GM13977 (cell line): ENCODE data around the gene RFX1.

ENCODE experiments used
- DNase-seq: peaks from one replicate; pipeline ENCODE4 v3.0.0; 2012; ENCODE audit warnings: low spot score
- in situ Hi-C: fragments of 300-500 bp; cut with MboI; formaldehyde crosslinking; loops from one replicate; pipeline ENCODE4 v1.12.0; 2022; ENCODE audit warnings: low sequenced_read_pairs, low pct_unique_long_range_greater_than_20kb, mixed read lengths, inconsistent platforms; ENCODE audit not compliant: unreplicated experiment
- TF ChIP-seq, protein P1 (sequence below): IDR thresholded peaks from 2 replicates; pipeline ENCODE4 v1.5.1; 2012; ENCODE audit warnings: mild to moderate bottlenecking, control low read depth; ENCODE audit not compliant: insufficient read depth; ENCODE audit errors: extremely low read depth, missing control alignments

The RFX1 gene

DNA sequence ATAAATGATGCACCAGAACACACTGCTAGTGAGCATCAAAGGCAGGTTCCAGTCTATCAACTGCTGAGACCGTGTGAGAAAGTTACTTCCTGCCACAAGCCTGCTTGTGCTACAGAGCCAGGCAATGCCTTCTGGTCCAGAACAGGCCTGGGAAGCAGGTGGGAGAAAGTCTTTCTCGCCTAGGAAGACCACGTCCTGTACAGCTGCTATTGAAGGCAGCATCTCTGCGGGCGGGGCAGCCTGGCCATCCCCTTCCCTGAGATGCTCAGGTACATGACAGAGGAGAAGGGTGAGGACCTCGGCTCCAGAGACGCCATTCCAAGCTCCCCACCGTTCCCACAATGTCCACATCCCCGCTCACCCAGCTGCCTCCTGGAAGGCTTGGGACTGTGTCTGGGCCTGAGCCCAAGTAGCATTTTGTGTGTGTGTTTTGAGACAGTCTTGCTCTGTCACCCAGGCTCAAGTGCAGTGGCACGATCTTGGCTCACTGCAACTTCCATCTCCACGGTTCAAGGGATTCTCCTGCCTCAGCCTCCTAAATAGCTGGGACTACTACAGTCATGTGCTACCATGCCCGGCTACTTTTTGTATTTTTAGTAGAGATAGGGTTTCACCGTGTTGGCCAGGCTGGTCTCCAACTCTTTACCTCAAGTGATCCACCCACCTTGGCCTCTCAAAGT, 3.4 kb downstream of the RFX1 start:
- in situ Hi-C loops, result no loop called here
- TF ChIP-seq, protein P1, sequence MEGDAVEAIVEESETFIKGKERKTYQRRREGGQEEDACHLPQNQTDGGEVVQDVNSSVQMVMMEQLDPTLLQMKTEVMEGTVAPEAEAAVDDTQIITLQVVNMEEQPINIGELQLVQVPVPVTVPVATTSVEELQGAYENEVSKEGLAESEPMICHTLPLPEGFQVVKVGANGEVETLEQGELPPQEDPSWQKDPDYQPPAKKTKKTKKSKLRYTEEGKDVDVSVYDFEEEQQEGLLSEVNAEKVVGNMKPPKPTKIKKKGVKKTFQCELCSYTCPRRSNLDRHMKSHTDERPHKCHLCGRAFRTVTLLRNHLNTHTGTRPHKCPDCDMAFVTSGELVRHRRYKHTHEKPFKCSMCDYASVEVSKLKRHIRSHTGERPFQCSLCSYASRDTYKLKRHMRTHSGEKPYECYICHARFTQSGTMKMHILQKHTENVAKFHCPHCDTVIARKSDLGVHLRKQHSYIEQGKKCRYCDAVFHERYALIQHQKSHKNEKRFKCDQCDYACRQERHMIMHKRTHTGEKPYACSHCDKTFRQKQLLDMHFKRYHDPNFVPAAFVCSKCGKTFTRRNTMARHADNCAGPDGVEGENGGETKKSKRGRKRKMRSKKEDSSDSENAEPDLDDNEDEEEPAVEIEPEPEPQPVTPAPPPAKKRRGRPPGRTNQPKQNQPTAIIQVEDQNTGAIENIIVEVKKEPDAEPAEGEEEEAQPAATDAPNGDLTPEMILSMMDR, result no peak
- peak; percentile 21 for DNase-seq

DNA sequence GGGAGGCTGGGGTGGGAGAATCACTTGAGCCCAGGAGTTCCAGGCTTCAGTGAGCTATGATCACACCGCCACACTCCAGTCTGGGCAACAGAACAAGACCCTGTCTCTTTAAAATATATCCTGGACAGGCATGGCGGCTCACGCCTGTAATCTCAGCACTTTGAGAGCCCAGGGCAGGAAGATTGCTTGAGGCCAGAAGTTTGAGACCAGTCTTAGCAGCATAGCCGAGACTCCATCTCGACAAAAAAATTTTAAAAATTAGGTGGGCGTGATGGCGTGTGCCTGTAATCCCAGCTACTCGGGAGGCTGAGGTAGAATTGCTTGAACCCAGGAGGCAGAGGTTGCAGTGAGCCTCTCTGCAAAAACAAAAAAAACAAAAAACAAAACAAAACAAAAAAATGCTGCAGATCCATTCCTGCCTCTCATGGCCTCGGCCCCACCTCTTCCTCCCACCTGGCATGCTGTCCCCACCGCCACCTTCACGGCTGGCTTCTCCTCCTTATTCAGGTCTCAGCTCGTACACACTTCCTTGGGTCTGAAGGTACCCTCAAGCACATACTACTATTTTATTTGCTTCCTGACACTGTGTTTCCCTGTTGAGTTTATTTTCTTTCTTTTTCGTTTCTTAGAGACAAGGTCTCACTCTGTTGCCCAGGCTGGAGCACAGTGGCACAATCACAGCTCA, 5.3 kb downstream of the RFX1 start:
- TF ChIP-seq, protein P1, result no peak
- in situ Hi-C loops, result no loop called here
- peak; percentile 2 for DNase-seq

DNA sequence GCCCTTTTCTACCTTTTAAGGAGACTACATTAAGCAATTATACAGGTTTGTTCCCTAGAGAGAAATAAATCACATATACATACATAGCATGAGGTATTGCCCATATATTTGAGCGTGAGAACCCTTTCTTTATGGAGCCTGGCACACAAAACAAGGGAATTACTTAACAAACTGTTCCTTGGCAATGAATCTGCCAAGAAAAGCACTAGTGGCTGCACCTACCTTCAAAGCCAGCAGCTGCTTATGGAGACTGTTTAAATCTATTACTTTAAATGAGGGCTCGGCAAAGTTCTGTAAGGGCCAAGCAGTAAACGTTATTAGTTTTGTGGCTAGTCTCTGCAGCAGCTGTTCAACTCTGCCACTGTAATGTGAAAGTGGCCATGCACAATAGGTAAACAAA, 7.0 kb downstream of the RFX1 start:
- in situ Hi-C loops, result no loop called here
- peak; percentile 3 for DNase-seq
- TF ChIP-seq, protein P1, result no peak

DNA sequence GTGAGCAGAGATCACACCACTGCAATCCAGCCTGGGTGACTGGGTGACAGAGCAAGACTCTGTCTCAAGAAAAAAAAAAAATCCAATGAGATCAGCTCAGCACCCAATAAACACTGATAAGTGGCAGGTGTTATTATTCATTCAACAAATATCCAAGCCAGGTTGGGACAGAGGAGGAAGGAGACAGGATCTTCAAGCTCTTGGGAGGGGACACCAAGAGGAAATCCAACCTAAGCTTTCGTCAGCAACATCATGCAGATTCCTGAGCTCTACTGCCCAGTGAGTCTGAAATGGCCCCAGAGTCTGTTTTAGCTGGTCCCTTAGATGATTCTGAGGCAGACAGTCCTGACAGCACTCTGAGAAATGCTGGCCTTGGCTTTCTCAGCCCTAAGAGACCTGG, 7.7 kb downstream of the RFX1 start:
- in situ Hi-C loops, result no loop called here
- DNase-seq, result no peak
- TF ChIP-seq, protein P1, result no peak

DNA sequence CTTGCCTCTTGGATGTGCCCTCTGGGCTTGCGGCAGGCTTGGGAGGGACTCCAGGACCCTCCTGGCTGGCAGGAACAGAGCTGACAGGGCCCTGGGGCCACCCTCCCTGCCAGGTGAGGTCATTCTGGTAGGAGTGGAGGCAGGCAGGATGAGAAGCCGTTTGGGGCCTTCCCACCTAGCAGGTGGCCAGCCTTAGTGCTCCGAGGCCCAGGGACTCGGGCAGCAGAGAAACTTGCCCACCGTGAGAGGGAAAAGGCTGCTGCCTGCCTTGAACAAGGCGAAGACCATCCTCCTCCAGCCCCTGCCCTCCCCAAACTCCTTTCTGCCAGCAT, 8.5 kb downstream of the RFX1 start:
- DNase-seq, result peak; percentile 3
- in situ Hi-C loops, result no loop called here
- TF ChIP-seq, protein P1, result no peak

DNA sequence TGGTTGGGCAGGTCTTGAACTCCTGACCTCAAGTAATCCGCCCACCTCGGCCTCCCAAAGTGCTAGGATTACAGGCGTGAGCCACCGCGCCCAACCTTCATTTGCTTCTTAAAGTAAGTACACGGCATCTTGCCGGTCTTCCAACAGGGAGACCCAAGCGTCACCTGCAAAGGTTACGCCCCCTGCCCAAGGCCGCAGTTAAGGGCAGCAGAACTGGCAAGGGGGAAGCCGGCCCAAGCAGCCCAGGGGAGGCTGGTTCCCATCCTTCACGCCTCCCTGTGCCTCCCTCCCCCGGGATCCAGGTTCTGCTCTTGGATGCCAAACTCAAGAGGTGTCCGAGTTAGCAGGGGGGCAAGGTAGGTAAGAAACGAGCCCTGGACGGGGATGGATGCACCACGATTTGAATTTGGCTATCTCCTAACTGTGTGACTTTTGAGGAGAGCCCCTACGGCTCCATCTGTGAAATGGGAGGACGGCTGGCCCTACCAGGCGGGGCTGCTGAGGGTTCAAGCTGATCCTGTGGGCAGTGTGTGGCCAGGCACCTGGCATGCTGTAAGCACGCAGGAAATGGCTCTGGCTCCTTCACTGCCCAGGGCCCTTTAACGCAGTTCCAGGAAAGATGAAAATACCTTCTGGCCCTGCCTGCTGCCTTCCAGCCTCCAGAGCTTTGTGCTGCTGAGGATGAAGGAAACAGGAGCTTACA, 9.0 kb downstream of the RFX1 start:
- peak; percentile 7 for DNase-seq
- TF ChIP-seq, protein P1, result no peak
- in situ Hi-C loops, result no loop called here
